Adipose tissue (tissue), 3 donors: ENCODE measurements around the gene FRMD4B. TPM values are rescaled to one million over a fixed set of nuclear protein-coding genes. Genes with fewer than 3 reads are reported as not detected.

Experiments used
- H3K27ac ChIP-seq: one replicate; pipeline ENCODE4 v1.5.1; 2013; ENCODE audit warnings: low read depth, low read length
- WGBS, 3 donors: extraction: QIAGEN DNeasy Blood & Tissue Kit; methylation state at CpG; one replicate each; pipeline ENCODE4 v1.1.7; 2013; 5-methylcytosine and 5-hydroxymethylcytosine counted together
- polyA plus RNA-seq, 3 donors: library from polyadenylated mRNA; stranded (reverse); fragments of 200-250 nt; gene quantifications; one replicate each; pipeline ENCODE4 v1.2.3, GENCODE V29; 2013
- donor health status: healthy with polysubstance abuse.
- donor health status: Bipolar disorder and iron deficiency.
- donor health status: healthy.

FRMD4B gene
- polyA plus RNA-seq, 3 donors, result 4.0 to 8.1 (median 6.2) TPM

DNA sequence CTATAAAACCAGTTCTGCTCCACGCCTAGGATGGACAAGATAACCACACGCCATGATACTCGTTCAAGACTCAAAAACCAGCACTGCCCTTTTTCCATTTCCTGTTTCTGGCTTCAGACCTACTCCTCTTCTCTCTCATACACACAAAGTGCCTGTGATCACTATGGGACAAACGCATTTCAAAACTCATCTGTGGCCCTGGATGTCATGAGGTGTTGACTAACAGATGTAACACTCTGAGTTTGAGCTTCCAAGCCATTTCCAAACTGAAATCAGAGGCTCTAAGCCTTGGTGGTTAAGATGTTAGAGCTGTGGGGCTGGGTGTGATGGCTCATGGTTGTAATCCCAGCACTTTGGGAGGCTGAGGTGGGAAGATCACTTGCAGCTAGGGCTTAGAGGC lies 207.8 kb downstream of the FRMD4B start:
- no peak overlapping the region for H3K27ac ChIP-seq
- WGBS, 3 donors, result 88 to 94% (median 92%) methylated on average over 4 of the region's 4 CpGs

DNA sequence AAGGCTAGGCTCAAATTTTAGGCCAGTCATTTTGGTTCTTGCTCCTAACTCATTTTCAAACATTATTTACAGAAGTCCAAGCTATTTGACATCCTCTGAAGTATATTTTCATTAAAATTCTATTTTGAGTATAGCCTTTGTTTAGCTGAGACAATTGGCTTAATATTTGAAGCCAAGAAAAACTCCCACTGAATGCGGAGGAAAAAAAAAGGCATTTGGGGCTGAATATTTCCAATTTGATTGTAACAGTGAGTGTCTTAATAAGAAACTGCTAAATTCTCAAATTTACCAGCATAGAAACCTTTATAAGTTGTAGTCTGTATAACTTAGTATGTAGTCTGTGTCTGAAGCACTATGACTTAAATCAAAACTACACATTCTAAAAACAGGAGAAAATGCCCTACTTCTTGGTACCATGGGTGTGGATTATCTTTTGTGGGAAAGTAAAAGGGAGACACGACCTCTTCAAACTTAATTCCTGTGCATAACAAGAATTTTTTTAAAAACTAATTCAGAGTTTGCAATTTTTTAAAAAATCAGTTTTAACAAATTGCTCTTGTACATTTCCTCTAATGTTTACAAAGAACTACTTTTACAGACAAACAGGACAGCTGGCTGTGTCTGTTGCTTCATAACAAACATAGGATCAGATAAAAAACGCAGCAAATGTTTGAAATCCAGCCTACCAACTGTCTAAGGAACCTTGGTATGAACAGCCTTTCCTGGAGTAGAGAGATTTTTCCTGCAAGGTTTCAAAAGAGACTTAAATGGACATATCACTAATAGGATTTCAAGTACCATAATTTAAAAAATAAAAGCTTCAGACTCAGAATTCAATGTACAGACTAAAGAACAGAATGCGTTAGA lies 210.8 kb downstream of the FRMD4B start:
- H3K27ac ChIP-seq, result no peak overlapping the region
- 70 to 77% (median 75%) methylated on average over 4 of the region's 4 CpGs for WGBS, 3 donors

DNA sequence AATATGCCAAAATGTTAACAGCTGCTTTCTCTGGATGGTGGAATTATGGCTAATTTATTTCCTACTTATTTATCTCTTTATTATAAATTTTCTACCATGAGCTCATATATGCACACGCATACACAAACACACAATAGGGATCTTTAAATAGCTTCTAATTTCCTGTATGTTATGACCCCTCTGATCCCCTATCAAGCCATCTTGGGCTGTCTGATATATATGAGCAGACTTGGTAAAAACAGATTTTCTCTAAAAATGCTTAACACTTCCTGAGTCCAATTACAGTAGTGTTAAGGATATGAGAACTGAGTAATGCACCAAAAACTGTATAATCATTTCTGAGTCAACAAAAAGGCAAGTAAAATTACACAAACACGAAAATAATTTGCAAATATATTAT lies 211.4 kb downstream of the FRMD4B start:
- 73 to 78% (median 75%) methylated on average over 2 of the region's 2 CpGs for WGBS, 3 donors
- no peak overlapping the region for H3K27ac ChIP-seq

DNA sequence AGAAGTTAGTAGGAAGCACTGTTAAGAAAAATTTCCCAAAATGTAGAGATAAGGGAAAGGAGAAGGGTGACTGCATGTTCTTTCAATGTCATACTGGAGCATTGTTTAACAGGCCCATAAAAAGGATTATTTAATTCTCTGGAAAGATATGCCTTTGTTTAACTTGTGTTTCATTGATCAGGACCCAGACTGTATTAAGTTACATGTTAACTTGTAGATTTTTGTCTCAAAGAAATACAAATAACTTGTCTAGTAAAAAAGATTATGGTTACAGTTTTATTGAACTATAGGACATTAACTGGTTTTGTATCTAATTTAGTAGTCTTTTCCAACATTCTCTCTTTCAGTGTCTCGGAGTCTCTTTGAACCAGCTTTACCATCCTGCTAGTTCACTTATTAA lies 213.8 kb downstream of the FRMD4B start:
- H3K27ac ChIP-seq, result no peak overlapping the region
- 79 to 100% (median 87%) methylated on average over 1 of the region's 1 CpG for WGBS, 3 donors

DNA sequence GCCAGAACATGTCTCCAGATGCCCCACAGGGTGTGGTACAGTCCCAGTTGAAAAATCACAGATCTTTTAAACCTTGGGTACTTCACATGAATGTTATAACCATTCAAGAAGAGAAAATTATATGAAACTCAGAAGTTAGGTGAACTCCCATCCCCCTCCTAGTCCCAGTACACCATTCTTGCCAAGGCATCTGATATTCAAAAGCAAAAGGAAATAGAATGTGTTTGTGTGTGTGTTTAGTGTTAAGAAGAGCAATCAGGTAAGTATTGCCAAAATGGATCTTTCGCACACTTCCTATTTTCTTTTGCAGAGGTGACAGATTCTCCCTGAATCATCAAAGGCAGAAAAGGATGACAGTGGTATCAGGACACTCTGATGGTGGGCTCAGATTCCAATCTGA lies 219.4 kb downstream of the FRMD4B start:
- H3K27ac ChIP-seq, result no peak overlapping the region
- 72 to 85% (median 78%) methylated on average over 1 of the region's 1 CpG for whole genome bisulfite sequencing, 3 donors

GRCh38 chr3:69165744-69166143 lies 220.1 kb downstream of the FRMD4B start:
- WGBS, 3 donors, result 96 to 97% (median 97%) methylated on average over 4 of the region's 4 CpGs
- H3K27ac ChIP-seq, result no peak overlapping the region

DNA sequence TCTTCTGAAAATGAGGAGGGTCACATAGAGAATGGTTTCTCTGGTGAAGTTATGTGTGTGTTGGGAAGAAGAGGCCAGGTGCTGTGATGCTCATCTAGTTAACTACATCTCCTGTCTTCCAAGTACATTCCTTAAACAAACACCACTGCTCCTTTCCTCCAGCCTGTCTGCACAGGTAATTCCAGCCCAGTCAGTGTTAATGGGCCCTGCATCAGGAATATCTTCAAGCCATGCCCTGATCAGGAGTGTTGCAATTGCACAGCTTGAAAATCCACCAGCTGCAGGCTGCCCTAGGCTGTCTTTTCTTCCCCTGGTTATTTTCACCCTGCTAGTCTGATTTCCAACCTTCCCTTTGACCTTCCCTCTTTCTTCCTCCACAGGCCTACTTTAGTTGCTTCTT lies 221.6 kb downstream of the FRMD4B start:
- H3K27ac ChIP-seq, result no peak overlapping the region

DNA sequence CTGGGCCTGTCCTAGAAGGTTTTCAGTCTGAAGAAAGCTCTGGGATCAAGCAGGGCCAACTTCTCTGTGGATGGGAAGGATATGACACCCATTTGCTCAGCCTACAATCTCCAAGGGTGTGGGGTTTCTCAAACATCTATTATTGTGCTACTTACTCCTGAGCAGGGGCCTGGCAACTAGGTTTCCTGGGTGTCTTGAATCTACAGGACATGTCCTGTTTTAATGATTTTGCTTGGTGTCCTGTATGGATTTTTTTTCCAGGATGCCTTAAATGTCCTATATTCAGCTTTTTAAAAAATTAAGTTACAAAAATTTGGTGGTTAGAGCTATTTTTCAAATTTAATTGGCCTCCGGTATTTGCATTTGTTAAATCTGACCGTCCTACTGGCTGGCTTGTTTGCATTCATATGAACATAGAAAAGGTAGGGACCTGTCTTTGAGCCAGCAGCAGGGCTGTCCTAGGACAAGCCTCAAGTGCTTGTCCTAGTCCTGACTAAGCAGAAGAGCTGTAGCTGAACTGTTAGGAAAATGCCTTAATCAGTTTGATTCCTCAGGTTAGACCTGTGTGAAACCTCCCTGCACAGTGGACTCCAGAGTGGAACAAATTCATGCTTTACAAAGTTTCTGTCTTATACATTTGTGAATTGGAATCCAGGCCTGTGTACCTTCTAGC lies 223.4 kb downstream of the FRMD4B start:
- WGBS, 3 donors, result 85 to 95% (median 92%) methylated on average over 2 of the region's 2 CpGs
- no peak overlapping the region for H3K27ac ChIP-seq

DNA sequence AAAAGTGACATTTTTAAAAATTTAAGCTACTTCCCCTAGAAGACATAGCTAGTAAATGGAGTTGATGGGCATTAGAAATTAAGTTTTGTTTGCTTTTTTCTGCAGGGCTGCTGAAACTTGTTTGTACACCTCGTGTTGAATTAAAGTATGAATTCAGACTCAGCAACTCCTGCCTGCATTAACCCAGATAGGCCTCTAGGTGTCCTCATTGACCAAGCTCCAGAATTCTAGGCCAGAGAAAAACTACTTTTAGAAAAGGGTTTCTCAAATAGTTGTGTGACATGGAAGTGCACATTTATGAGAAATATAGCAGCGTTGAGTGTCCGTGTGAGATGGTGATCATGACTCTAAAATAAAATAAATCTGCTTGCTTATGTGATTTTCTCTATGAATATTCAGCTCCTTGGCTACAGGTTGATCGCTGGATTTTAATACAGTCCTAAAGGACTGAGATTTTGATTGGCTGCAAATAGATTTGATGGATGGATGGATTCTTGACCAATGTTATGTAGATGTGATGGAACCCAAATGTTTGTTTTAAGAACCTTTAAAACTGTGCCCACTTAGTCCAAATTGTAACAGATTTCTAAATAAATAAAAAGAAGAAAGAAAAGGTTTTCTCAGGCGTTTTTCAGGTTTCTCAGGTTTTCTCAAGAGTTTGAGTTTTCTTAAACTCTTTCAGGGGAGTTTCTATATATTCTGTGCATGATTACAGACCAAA lies 224.1 kb downstream of the FRMD4B start:
- WGBS, 3 donors, result 37 to 40% (median 40%) methylated on average over 5 of the region's 5 CpGs
- H3K27ac ChIP-seq, result no peak overlapping the region

GRCh38 chr3:69160525-69160924 lies 225.4 kb downstream of the FRMD4B start:
- H3K27ac ChIP-seq, result no peak overlapping the region
- WGBS, 3 donors, result 77 to 87% (median 84%) methylated on average over 4 of the region's 4 CpGs

DNA sequence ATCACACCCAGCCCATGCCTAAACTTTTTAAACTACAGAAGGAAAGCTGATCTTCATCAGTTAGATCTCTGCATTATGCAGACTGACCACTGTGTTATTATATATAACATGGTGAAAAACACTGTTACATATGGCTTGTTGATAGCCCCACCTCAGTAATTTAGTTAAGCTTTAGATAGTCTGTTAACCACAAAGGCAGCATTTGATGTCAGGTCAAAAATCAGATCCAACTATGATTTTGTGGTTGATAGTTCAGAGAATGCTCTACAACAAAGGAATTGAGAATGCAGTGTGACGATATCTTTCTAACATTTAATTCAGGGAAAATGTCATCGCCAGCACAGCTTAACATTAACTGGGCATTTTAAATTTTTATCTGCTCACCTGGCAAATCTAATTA lies 225.8 kb downstream of the FRMD4B start:
- 85 to 92% (median 90%) methylated on average over 2 of the region's 2 CpGs for WGBS, 3 donors
- no peak overlapping the region for H3K27ac ChIP-seq

DNA sequence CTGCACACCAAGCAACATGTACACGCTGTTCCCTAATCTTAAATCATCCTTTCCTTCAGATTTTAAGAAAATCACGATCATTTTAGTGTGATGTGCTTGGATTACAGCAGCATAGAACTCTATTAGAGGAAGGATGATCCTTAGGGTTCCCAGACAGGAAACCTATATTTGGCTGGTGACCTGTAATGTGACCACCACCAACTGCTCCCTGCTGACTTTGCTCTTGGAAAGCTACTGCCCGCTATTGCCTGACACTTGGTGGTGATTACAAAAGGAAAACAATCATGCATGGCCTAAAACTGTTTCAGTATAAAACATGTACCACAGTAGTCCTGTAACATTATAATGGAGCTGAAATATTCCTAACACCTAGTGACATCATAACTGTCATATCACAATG lies 236.3 kb downstream of the FRMD4B start:
- 83 to 93% (median 89%) methylated on average over 3 of the region's 3 CpGs for WGBS, 3 donors
- H3K27ac ChIP-seq, result no peak overlapping the region

DNA sequence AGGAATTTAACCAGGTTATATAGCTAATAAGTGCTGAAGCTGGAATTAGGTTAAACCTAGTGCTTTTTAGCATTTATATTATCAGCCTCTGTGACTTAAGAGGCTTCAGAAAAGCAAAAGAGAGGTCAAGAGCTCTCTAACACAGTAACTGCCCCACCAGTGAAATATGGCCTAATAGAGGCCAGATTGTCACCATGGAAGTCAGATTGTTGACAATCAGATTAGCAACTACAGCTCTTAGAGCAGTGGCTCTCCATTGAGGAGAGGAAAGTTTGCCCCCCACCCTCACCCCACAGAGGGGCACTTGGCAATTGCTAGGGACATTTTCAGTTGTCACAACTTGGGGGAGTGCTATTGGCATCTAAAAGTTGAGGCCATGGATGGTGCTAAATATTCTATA lies 240.2 kb downstream of the FRMD4B start:
- no peak overlapping the region for H3K27ac ChIP-seq

GRCh38 chr3:69144631-69145245 lies 241.2 kb downstream of the FRMD4B start:
- 52 to 80% (median 60%) methylated on average over 3 of the region's 3 CpGs for WGBS, 3 donors
- H3K27ac ChIP-seq, result no peak overlapping the region

GRCh38 chr3:69143612-69144011 lies 242.3 kb downstream of the FRMD4B start:
- no peak overlapping the region for H3K27ac ChIP-seq
- 72 to 89% (median 88%) methylated on average over 3 of the region's 3 CpGs for WGBS, 3 donors

DNA sequence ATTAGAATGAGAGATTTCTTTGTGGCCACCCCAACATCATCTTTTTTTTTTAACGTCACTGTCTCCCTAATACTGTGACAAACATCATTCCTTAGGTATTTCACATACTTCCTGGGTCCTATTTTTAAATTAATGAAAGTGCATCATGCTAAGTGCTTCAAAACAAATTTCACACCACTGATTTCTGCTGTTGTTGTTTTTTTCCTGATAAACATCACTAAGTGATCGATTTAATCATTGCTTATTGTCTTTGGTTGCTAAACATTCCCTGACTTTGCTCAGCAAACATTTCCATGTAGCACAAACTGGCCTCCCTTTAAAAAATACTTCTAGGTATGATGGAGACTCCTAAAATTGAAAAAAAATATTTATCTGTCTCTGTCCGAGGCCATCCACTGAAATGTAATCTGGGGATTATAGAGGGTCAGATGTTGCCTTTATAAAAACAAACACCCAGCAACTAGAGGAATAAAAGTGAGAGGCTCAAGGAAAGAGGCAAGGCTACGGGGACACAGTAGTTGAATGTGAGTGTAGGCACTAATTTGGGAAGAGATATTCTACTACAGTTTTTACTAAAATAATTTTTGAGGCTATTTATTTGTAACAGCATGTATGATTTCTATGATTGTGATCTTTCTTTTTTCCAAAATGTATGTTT lies 243.0 kb downstream of the FRMD4B start:
- H3K27ac ChIP-seq, result no peak overlapping the region
- 72 to 82% (median 78%) methylated on average over 4 of the region's 4 CpGs for WGBS, 3 donors

DNA sequence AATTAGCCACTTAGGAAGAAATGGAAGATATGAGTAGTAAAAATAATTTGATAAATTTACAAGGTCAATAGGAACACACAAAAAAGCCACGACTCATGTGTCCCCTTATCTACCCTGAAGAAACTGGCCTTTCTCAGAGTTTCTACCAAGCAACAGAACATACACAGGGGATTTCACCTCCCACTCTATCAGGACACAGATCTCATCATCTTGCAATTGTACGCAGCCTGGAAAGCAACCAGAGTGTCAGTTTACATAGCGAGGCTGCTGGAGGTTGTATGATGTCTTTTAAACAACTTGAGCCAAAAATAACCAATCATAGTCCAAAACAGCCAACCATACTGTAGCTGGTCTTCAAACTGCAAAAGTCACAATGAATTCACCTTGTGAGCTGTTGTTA lies 243.8 kb downstream of the FRMD4B start:
- WGBS, 3 donors, result 46 to 51% (median 49%) methylated on average over 3 of the region's 3 CpGs
- H3K27ac ChIP-seq, result no peak overlapping the region

GRCh38 chr3:69141313-69141712 lies 244.6 kb downstream of the FRMD4B start:
- H3K27ac ChIP-seq, result no peak overlapping the region

DNA sequence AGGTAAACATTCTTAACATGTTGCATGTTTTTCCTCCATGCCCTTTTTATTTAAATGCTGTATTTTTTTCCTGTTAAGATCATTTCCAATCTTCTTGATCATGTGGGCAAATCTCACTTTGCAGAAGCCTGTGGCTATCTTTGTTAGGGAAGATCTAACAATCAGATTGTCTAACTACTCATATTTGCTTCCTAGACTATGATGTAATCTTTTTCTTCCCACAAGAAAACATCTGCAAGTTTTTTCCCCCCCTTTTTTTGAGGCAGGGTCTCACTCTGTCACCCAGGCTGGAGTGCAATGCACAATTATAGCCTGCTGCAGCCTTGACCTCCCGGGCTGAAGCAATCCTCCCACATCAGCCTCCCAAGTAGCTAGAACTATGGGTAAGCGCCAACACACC lies 248.5 kb downstream of the FRMD4B start:
- WGBS, 3 donors, result 89 to 96% (median 94%) methylated on average over 2 of the region's 2 CpGs
- no peak overlapping the region for H3K27ac ChIP-seq
